H1 (cell line): Measurements from ENCODE around the gene CEP192.

Source experiments
- POLR2A ChIP-seq, 2 experiments: IDR thresholded peaks; 1 replicate in 1 of 2; 2 replicates in 1 of 2; pipeline ENCODE4 v1.6.1; 2011; ENCODE audit warnings: low read depth in 2 of 2, low read length in 2 of 2, mild to moderate bottlenecking in 2 of 2; ENCODE audit errors: control extremely low read depth in 1 of 2
- POLR2AphosphoS5 ChIP-seq: IDR thresholded peaks from 2 replicates; pipeline ENCODE4 v1.6.1; 2011; ENCODE audit warnings: low read depth, low read length
- SUZ12 ChIP-seq: fragments of 200-600 bp; sonication (generic); IDR thresholded peaks from 2 replicates; pipeline ENCODE4 v1.6.1; 2012; ENCODE audit warnings: mild to moderate bottlenecking, inconsistent platforms, low read length, moderate library complexity, mixed read lengths
- TAF1 ChIP-seq: IDR thresholded peaks from 2 replicates; pipeline ENCODE4 v1.6.1; 2011; ENCODE audit warnings: mild to moderate bottlenecking, low read depth, low read length
- TEAD4 ChIP-seq: IDR thresholded peaks from 2 replicates; pipeline ENCODE4 v1.6.1; 2012; ENCODE audit warnings: low read depth, low read length, inconsistent platforms, mixed read lengths
- YY1 ChIP-seq: IDR thresholded peaks from 2 replicates; pipeline ENCODE4 v1.6.1; 2011; ENCODE audit warnings: low read depth, mild to moderate bottlenecking, low read length
- TF ChIP-seq, protein P1 (sequence below), 3 experiments: IDR thresholded peaks; 1 replicate in 2 of 3; 2 replicates in 1 of 3; pipeline versions ENCODE4 v1.5.1 to v1.6.1; 2011; ENCODE audit warnings: low read length in 3 of 3, mild to moderate bottlenecking in 3 of 3, inconsistent platforms in 2 of 3, low read depth in 1 of 3, moderate library complexity in 1 of 3; ENCODE audit not compliant: insufficient read depth in 1 of 3; ENCODE audit errors: control extremely low read depth in 1 of 3
- TF ChIP-seq, protein P2 (sequence below): IDR thresholded peaks from 2 replicates; pipeline ENCODE4 v1.6.1; 2012; ENCODE audit warnings: inconsistent platforms

DNA sequence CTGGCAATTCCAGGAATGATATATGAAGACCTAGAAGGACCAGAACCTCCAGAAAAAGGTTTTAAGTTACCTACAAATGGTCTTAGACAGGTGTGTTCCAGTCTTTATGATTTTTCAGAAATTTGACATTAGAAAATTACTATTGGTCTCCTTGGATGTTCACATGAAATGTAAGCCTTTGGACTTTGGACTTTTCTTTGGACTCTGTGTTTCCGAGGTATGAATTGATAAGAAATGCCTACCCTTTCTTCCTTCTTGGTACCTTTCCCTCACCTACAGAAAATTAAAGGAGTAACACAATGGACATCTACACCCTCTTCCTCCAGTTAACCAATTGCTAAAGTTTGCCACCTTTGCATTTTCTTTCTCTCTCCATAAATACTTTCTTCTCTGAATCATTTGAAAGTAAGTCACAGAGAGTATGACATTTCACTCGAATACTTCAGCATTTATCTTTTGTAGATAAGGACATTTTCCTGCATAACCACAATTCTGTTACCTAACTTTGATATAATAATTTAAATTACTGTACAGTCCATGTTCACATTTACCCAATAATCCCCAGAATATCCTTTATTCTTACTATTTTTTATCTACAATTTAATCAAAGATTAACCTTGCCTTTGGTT is 26.2 kb downstream of the CEP192 start:
- TF ChIP-seq TEAD4 (no peak), SUZ12 (no peak), POLR2AphosphoS5 (no peak), POLR2A (IDR thresholded peaks at IDR 0.05; ENCODE audit: control extremely low read depth in 1 of 2, low read depth in 2 of 2, low read length in 2 of 2) (no peak), TAF1 (no peak), YY1 (no peak)
- TF ChIP-seq, protein P1, sequence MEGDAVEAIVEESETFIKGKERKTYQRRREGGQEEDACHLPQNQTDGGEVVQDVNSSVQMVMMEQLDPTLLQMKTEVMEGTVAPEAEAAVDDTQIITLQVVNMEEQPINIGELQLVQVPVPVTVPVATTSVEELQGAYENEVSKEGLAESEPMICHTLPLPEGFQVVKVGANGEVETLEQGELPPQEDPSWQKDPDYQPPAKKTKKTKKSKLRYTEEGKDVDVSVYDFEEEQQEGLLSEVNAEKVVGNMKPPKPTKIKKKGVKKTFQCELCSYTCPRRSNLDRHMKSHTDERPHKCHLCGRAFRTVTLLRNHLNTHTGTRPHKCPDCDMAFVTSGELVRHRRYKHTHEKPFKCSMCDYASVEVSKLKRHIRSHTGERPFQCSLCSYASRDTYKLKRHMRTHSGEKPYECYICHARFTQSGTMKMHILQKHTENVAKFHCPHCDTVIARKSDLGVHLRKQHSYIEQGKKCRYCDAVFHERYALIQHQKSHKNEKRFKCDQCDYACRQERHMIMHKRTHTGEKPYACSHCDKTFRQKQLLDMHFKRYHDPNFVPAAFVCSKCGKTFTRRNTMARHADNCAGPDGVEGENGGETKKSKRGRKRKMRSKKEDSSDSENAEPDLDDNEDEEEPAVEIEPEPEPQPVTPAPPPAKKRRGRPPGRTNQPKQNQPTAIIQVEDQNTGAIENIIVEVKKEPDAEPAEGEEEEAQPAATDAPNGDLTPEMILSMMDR (IDR thresholded peaks at IDR 0.05; ENCODE audit: control extremely low read depth in 1 of 3, insufficient read depth in 1 of 3, low read depth in 1 of 3, low read length in 3 of 3): no peak
- TF ChIP-seq, protein P2, sequence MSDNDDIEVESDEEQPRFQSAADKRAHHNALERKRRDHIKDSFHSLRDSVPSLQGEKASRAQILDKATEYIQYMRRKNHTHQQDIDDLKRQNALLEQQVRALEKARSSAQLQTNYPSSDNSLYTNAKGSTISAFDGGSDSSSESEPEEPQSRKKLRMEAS: no peak
